NCI-H526 (cell line): Measurements from ENCODE around the gene FGFBP1.

ENCODE experiments used
- DNase-seq, 2 experiments: peaks; one replicate each; lab custom pipeline; 2025; lab: John Stamatoyannopoulos, UW

Gene FGFBP1

DNA sequence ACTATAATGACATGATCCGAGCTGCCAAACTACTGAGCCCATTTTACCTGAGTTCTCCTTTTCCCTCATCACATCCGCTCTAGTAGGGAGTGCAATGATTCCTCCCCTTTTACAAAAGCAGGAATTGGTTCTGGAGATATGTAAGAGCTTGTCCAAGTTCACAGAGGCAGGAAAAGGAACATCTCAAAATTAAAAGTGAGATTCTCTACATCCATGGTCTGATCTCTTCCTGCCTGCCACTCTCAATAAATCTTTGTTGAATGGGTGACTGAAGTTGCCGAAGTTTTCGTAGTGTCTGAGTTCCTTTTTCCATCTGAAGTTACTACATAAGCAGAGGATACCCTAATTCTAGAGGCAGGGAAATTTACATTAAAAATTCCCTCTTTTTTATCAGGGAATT is at the start of gene FGFBP1:
TSS of gene FGFBP1 (minus strand) at position 101 of the 400 bp plus-strand sequence. CDS start 2,108 bp downstream, outside the sequence.
- no peak for DNase-seq

DNA sequence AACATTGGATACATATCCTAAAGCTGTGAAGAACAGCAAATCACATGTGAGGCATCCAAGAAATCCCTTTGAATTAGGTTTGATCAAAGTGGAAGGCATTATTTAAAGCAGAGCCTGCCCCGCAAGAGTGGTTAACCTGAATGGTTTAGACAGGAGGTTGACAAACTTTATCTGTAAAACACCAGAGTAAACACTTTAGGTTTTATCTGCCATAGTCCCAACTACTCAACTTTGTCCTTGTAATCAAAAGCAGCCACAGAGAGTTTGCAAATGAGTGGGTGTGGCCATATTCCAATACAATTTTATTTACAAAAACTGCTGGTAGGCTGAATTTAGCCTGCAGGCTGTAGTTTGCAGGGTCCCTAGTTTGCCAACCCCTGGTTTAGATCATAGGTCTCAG is 49.7 kb upstream of the FGFBP1 start:
- no peak for DNase-seq

DNA sequence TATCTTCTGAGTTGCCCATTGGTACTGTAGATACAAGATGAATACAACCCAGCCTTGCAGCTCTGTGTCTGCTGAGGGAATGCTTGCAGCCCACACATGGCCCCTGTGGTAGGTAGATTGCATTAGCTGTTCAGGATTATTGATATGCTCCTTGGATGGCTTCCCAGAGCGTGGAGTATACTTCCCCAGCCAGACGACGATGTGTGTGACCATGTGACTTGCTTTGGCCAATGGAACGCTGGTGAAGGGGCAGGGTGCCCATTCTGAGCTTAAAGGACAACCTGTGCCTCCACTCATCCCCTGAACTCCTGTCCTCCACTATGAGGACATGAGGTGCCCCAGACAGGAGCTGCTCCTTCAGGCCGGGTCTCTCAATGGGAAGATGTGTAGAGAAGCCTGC is 48.4 kb upstream of the FGFBP1 start:
- no peak for DNase-seq

DNA sequence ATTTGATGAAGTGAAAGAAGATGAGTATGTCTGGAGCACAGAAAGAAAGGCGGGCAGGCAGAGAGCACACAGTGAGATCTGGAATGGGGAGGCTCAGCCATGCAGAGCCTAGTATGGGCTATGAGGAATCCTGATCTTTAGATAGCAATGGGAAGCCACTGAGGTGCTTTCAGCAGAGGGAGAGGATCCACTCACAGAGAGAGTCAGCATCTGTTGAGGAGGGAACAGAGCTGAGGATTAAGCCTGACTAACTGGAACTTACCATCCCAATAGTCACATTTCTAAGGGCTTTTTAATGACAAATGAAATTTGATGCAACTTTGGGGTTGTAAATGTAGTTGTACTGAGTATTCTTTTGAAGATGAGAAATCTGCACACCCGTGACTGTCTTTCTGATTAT is 45.1 kb upstream of the FGFBP1 start:
- no peak for DNase-seq

DNA sequence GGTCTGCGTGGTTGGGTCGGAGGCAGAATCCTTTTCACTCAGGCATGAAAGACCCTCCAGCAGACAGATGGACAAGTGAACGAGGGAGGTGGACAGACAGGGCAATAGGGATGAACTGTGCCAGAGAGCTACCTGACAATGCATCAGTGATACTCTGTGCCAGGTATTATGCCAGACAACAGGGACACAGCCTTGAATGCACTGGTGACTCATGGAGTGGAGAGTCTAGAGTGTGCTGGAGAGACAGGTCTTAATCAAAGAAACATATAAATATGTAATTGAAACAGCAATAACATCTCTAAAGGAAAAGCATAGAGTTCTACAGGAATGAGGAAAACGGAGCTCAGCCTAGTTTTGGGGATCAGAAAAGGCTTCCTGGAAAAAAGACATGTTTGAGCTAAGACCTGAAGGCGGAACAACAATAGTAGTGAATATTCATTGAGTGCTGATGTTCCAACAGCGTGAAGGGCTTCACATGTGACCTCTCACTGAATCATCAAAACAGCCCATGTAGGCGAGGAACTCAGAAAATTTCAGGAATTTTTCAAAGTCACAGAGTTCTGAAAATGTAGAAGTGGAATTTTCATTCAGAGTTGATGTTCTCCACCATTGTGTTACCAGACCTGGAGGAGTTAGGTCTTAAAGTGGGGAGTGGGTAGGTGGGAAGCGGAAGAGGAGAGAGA is 44.4 kb upstream of the FGFBP1 start:
- no peak for DNase-seq

DNA sequence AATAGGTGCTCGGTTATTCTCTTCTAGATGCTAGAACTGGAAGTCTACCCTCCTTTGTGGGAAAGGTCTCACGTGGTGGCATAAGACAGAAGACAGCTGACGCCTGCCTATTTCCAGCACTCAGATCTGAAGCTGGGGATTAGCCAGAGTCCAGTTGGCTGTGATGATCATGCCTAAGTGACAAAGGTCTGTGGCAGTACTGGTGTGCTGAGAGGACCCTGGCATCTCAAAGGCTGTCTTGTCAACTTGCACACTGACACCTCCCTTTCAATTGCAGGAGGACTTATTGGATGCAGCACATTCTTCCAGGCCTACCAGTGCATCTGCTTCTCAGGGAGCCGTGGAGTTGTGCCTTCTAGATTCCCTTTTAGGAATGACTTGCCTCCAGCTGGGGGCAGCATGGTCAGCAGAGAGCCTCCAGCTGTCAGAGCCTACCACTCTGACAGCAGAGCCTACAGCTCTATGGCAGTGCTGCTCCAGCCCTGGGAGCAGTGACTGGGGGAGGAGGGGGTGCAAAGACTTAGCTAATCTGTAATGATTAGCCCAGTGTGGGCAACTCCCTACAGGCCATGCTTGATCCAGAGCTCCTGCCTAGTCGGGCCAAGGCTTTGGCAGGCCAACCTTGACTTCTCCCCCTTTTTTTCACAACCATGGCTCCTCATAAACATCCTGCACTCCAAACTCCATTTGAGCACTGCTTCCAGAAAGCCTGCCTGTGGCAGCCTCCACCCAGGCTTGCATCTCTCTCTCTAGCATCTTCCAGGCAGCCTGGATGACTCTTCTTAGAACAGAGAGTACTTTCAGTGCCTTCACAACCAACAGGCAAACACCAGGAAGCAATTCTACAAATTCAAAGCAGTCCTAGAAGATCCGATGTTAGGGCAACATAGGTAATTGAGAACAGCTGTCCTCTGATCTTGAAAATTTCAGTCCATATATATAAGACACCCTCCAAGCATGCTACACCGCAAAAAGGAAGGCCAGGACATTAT is 38.2 kb upstream of the FGFBP1 start:
- no peak for DNase-seq

DNA sequence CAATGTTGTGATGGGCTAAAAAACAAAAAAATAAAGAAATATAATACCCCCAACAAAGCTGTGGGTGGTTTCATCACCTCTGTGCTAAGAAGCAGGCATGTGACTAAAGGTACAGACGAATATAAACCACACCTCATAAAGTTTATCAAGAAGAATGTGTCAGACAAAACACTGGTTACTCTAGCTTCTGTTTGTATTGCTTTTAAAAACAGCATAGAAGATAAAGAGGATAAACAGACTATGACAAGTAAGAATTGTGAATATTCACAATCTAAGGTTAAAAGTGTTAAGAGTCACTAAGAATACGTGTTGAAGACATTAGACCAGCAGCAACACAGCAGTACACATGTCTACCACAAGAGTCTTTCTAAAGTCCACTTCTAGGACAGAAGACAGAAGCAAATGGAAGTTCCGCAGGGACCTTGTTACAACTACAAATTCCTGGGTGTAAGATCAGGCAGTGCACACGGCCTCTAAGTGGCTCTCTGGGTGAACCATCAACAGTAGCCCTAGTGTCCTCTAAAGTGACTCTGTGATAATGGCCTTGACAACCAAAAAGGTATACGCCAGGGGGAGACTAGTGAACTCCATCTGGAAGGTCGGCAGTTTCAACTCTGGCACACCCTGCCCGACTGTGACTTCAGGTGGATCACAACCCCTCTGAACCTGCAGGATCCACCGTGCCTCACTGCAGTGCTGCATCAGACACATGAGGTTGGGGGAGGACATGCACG is 32.7 kb upstream of the FGFBP1 start:
- DNase-seq: no peak

DNA sequence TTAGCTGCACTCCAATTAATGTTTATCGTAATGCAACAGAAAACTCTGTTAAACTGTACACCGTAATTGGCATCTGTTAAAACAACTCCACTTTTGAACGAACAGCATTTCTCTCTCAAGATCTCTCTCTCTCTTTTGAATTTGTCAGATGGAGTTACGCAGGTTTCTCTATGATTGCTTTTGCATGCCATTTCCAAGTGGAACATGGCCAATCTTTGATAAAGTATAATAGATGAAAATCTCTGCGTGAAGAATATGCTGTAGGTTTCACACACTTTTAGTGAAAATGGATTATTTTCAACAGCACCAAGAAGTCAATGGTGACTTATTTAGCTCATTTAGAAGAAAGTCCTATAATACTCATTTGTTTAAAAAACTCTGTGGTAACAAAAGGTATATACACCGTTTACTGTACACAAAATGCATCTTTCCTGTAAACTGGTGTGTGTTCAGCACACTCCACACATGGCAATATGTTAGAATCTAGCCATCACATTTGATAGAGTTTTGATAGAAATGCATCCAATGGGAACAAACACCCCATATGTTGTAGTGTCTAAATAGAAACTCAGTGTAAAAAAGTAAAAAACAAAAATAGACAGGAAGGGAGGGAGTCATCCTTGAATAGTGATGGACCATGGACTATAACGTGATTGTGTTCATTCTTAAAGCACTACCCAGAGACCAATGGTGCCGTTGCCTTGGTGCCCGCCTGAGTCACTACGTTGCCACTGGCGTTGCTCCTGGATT is 30.2 kb upstream of the FGFBP1 start:
- no peak for DNase-seq

DNA sequence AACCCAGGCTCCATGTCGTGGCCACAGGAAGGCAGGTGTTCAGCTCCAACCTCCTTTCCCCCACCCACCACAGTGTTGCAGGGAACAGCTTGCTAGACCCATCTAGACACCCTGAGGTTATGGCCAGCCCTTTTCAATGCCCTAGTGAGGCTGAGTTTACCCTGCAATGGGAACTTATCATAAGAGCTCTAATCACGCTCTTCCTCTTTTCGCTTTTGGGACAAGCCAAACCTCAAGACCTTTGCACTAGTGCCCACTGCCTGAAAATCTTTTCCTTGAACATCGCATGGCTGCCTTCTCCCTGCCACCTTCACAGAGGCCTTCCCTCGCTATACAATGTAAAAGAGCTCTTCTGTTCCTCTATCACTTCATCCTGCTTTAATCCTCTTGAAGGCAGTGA is 26.8 kb upstream of the FGFBP1 start:
- no peak for DNase-seq

DNA sequence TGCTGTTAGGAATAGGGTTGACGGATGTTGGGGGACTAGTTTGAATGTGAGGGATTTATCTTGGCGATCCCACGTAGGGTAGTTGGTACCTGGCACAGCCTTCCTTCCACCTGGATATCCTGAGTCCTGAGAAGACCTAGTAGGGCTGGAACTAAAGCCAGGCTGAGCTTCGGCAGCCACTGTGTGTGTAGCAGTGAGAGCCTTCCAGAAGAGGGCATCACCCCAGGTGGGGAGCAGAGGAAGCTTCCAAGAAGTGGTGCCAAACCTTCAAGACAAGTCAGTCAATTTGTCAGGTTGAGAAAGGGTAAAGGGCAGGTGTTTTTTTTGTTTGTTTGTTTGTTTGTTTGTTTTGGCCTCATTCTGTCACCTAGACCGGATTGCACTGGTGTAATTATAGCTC is 25.6 kb upstream of the FGFBP1 start:
- DNase-seq: no peak

DNA sequence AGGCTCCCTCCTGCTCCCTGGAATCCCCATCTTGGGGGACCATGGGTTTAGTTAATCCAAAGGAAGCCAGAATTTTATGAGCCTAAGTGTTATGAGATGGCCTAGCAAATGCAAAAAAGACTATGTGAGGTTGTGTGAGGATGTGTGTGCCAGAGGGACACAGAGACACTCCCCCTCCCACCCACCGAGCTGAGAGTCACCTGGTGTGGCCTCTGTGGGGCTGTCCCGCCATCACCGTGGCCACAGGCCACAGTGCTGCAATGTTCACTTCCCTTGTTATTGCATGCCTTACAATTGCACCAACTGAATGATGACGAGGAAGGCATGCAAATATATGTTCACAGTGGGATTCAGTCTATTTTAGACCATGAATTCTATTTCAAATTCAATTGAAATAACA is 25.0 kb upstream of the FGFBP1 start:
- no peak for DNase-seq

DNA sequence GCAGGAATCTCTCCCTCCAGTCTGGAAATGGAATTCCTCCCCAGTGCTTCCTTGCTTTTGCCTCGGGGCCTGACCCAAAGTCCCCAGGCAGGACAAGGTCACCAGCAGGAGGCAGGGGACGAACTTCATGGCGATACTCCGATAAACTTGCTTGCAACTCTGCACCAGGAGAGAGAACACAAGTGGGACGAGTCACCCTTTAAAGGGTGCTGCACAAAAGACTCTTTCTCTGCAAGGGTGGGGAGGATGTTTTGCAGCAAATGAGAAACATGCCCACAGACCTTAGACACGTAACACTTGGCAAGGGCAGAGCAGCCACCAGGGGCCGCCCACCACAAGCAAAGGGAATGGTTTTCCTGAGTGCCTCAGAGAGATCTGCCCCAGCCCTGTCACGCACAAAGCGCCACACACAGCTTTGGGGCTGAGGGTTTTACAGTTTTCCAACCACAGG is 24.5 kb upstream of the FGFBP1 start, which contains the start of gene FGFBP2:
TSS of gene FGFBP2 (minus strand) at position 175 of the 451 bp plus-strand sequence. CDS start at position 129, 46 bp downstream.
- peak in 1 of 2 experiments; percentile 40 for DNase-seq

DNA sequence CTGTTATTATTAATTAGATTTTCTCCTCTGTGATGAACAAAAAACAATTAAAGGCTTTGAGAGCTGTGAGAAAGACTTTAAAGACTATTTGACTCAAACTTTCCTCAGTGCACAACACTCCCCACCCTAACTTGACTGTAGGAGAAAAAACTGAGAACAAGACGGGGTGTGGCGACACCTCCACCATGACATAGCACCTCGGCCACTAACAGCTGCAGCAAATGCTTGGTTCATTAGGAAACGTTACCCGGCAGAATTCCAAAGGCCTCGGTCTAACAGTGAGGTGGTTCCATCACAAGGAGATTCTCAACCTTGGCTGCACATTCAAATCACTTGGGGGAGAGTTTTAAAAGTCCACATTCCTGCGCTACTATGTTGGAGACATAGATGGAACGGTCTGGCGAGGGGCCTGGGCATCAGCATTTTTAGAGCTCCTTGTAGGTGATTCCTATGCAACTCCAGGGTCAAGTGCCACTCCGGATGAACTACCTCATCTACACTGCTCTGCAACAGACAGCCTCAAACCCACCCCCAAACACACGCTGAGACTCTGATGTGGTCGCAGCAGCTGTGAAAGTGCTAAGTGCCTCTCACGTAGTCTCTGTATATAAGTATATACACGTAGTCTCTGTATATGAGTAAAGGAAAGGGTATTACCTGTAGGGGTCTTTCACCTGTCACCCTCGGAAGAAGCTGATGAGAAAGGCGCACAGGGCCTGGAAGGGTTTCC is 23.4 kb upstream of the FGFBP1 start:
- DNase-seq: no peak

DNA sequence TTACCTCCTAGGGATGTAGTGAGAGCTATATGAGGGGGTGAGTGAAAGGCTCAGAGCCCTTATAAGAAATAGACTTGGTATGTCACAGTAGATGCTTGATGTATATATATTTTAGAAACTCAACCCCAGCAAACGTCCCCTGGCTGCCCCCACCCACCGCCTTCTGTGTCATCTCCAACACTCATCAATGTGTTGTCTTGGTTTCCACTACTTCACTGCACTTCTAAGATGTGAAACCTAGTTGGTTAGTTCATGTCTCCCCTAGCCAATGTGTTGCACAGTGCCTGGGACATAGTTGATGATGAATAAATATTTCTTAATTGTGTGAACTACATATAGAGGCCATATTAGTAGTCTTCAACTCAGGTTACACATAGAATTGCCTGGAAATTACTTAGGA is 20.0 kb upstream of the FGFBP1 start:
- DNase-seq: no peak

DNA sequence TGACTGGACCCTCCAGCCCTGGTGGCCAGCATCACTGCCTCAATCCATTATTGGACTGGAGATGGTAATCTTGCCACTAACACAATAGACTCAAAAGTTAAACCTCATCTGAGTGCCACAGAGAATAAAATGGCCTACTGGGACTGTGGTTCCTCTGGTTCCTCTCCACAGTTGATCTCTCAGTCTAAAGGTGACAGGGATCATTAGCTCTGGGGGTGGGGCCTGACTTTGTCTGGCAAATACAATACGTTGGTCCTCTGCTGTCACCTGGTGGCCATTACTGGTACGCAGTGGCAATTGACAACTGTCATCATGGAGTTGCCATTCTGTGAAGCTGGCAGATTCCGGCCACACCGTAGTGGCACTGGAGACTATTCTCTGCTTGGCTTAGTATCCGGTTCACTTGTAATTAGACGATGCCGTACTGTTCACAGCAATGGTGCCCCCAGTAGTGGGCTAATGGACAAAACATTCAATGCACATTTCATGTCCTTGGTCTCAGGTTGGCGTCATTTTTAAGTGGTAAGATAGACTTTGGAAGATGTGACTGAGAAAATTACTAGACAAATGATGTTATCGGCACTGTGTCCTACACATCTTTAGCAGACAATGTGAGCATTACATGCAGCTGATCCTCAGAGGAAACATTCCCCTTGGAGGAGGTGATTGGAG is 17.8 kb upstream of the FGFBP1 start:
- peak; percentile 17 to 86 for DNase-seq

DNA sequence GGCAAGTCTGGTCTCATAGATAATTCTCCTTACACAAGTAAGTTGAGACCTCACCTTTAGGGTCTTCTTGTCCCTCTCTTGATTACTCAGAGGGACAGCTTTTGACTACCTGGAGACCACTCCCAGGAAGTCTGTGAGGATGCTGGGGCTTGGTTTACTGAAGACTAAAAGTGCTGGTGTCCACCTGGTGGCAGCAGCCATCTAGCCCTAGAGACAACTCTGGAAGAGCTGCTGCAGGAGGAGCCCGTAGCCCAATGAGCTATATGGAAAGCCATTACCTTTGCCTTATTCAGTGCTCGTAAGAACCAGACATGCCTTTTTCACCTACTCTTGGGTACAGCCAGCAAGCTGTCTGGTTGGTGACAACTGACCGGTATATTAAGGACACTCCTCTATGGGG is 17.1 kb upstream of the FGFBP1 start:
- no peak for DNase-seq

DNA sequence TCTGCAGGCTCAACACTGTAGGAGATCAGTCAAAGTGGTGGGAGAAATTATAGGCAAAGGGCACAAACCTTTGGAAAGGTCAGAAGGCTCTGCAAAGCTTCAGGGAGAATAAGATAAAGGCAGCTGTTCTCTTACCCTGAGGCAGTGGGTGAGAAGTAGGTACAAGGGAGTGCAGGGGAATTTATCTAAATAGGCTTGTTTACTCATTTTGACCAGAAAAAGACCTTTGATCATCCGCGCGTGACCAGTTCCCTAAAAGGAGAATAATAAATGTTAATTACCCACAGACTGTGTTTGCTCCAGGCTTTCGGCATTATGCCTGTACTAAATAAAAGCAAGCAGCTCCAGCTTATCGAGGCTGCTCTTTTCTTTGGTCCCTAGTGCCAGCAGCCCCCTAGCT is 15.1 kb upstream of the FGFBP1 start:
- DNase-seq: no peak

DNA sequence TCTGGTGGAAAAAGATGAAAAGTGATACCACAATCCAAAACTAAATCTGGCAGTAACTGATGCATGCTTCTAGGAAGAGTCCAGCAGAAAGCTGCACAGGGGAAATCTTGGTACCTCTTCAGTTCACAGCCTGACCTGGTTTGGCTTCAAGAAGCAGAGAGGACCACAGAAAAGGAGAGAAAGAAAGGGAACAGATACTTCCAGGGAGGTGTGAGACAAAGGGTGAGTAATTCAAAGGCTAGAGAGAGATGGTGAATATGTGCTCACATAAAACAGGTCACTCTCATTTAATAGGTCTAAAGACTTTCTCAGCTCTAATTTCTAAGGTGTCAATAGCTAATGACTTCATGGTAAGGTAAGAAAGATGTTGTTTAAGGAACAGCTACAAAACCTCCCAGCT is 13.2 kb upstream of the FGFBP1 start:
- DNase-seq: no peak

DNA sequence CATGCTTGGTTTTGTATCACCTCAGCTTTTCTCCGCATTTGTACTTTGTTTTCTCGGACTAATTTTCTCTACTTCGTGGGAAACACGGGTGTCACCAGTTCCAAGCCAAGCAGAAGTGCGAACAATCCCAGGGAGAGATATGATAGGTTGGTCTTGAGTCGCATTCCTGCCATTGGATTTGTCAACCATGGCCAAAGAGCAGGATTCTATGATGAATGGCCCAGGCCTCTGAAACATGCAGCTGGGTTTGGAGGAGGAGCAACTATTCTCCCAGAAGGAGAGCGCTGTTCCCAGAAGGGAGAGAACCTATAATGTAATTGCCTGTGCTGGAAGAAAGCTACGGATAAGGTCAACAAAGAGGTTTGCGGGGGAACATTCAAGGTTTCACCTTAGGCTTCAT is 10.3 kb upstream of the FGFBP1 start:
- DNase-seq: no peak

DNA sequence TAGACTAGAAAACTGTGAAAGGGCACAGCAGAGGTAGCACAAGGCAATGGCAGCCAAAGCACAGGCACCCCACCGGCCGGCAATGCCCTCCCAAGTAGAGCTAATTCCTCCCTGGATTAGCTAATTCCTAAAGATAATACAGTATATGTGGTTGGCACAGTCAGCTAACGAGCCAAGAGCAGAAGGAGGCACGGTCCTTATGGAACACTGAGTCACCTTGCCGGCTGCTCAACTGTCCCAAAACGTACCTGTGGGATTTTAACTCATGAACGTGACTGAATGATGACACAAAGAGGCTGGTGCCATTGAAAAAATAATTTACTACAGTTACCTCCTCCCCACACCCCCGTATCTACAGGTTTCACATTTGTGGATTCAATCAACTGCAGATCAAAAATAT is 9.1 kb upstream of the FGFBP1 start:
- no peak for DNase-seq
